ENCODE data around the gene ATP5F1D. TPM values are rescaled to one million over a fixed set of nuclear protein-coding genes. Genes with fewer than 3 reads are reported as not detected.

The ATP5F1D gene
- total and polyA plus RNA-seq, 2 of the 8 experiments (the other 6 are each of a cell fraction or from before 2014, with no cell fraction given), result 174 to 249 TPM

- TF ChIP-seq SAP30 (IDR thresholded peaks at IDR 0.05; ENCODE audit: insufficient read depth, insufficient replicate concordance, low read length) (no peak), POLR2AphosphoS5 (IDR thresholded peaks at IDR 0.05; ENCODE audit: low read depth, low read length) (peak; percentile 98), PHF8 (conservative IDR thresholded peaks at IDR 0.05; ENCODE audit: low read depth, low read length) (no peak)
Observed at GRCh38 chr19:1259206-1259875, 17.8 kb downstream of the ATP5F1D start (continued).

All from H1 (cell line).